HG03039 (cell line): ENCODE results near the gene F2RL2.

Source experiments
- ATAC-seq: cut with Tn5 transposase; IDR thresholded peaks from one replicate; pipeline ENCODE4 v1.9.1; 2021; ENCODE audit warnings: mild to moderate bottlenecking, moderate library complexity; ENCODE audit not compliant: unreplicated experiment

The F2RL2 gene

DNA sequence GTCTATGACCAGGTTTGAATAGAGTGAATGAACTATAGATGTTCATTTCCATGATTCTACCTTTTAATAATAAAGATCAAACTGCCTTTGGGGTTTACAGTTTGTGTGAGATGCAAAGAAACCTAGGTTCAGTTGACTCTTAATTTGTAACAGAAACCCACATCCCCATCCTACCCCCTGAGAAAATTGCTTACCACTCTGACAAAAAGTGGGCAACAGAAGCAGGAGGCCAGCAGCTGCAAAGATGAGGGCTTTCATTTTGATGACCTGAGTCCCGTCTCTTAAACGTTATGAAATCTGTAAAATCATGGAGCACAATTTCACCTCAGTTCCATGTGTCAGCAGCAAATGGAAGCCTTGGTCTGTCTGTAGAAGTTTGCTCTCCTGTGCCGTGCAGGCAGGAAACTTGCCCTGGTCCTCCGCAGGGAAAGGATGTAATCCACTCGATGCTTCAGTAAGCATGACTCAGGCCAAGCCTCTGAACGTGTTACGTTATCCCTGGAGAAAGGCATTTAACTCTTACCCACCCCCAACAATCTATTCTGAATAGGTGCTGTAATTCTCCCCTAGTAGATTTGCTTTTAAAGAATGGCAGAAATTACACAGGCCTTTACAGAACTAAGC is at the start of gene F2RL2:
TSS of gene F2RL2 (minus strand) at position 431 of the 624 bp plus-strand sequence. CDS start at position 258, 173 bp downstream.
- ATAC-seq = no peak

DNA sequence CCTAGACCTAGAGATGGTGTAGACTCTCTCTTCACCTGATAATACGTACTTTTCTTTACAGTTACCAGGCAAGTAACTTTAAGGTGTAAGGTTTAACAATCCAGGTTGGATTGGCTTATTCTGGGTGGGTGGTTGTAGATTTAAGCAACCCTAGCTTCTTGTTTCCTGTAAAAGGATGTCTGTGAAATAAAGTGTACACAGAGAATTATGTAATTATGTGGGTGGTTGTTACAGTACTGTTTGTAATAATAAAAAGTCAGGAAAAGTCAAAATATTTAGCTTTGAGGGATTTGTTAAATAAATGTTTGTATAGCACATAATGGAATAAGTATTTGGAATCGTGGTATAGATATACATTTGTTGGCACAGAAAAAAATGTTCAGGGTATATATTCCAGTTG is 49.0 kb upstream of the F2RL2 start:
- no peak for ATAC-seq

GRCh38 chr5:76670508-76670907 is 47.3 kb upstream of the F2RL2 start:
- no peak for ATAC-seq

DNA sequence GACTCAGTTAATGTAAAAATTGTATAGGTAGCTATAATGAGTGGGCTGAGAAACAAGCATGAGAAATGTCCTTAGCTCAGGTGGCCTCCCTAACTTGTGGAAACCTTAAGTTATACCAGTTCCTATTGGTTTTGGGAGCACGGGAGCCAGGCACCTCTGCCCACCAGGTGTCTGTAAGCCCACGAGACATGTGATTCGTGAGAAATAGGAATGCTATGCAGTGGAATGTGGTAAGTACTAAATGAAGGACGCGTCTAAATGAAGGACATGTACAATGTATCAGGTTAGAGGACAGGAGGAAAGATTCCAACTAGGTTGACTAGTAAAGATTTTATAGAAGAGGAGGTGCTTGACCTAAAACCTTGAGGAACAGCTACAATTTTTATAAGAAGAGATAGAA is 46.0 kb upstream of the F2RL2 start:
- no peak for ATAC-seq

GRCh38 chr5:76667495-76667894 is 44.3 kb upstream of the F2RL2 start:
- ATAC-seq = no peak

DNA sequence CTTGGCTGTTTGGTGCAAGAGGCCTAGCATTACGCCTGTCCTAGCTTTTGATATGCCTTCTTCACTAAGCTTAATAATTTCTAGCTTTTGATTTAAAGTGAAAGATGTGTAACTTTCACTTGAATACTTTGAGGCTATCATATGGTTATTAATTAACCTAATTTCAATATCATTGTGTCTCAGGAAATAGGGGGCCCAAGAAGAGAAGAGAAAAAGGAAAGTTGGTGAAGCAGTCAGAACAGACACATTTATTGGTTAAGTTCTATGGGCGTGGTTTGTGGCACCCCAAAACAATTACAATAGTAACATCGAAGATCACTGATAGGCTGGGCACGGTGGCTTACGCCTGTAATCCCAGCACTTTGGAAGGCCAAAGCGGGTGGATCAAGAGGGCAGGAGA is 40.9 kb upstream of the F2RL2 start:
- ATAC-seq = no peak

DNA sequence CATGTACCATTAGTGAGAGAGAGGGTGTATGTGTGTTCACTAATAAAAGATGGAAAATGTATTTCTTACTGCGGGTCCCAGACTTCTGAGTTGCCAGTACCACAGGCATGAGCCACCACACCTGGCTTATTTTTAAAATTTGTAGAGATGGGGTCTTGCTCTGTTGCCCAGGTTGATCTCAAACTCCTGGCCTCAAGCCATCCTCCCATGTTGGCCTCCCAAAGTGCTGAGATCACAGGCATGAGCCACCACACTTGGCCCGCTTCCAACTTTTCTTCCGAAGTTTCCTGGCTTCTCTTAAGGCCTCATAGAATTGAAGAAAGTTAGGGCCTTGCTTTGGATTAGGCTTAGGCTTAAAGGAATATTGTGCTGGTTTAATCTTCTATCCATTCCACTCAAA is 40.4 kb upstream of the F2RL2 start:
- no peak for ATAC-seq

DNA sequence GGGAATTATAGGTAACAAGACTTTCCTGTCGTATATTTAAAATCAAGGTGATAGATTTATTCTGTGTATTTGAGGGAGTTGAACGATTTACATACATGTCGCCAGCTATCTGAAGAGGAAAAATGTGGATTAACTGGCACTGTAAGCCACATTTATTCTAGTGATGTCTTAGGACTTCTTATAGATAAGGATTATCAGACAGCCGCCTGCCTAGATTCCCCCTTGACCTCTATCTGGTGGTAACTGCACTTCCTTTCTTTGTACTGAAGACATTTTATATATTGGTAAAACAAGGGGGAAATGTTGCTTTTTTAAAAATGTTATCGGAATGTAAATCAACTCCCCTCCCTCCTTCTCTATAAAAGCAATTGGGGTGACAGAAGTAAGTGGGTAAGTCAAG is 39.3 kb upstream of the F2RL2 start:
- ATAC-seq = no peak

DNA sequence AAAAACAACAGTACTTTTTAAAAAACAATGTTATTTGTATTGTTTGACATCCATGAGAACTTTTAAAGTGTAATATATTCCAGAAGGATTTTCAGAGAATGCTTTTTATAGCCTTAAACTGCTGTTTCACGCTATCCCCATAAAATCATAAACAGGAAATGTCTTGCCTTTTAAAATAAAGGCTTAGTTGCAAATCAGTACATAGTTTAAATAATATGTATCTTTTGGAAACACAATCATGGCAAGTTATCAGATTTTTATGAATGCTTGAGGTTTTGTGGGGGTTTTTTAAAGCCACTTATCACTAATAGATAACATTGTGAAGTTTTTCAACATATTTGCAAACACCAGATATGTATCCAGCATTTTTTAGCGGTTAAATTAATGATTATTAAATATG is 37.2 kb upstream of the F2RL2 start:
- no peak for ATAC-seq

GRCh38 chr5:76657683-76658311 is 34.6 kb upstream of the F2RL2 start:
- ATAC-seq = no peak

DNA sequence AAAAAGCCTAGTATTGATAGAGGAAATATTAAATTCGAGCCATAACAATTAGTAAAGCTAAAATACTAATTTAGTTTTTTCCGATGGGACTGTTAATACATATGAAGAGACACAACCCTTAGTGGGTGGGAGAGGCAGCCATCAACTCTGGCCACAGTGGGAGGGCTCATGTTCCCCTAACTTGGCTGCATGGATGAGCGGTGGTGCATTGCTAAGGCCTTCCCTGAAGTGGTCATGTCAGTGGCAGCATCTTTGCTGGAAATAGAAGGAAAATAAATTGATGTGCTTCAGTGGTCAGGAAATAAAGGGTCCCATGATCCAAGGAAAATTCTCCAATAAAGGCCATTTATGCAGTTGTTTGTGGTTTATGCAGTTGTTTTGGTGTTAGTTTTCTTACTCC is 33.9 kb upstream of the F2RL2 start:
- no peak for ATAC-seq

- no peak for ATAC-seq
Measured at GRCh38 chr5:76652809-76653414, 29.7 kb upstream of the F2RL2 start.

- ATAC-seq = no peak
Measured at GRCh38 chr5:76649140-76649539, 25.9 kb upstream of the F2RL2 start.

DNA sequence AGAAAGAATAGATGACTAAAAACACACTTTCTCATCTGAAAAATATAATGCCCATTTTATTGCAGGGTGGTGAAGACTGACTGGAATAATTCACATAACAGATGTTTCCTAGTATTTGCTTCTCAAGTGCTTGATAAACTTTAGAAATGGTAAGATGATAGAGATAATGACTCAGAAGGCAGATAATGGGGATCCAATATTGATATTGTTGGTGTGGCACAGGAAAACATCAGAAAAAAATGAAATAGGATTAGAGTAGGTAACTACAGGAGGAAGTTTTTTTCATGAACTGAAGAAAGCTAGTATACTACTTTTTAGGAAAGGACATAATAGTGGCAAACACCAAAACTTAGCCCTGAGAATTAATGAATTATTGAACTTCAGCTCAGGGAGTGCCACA is 20.2 kb upstream of the F2RL2 start:
- ATAC-seq = no peak

GRCh38 chr5:76642390-76643040 is 19.3 kb upstream of the F2RL2 start:
- ATAC-seq = no peak

DNA sequence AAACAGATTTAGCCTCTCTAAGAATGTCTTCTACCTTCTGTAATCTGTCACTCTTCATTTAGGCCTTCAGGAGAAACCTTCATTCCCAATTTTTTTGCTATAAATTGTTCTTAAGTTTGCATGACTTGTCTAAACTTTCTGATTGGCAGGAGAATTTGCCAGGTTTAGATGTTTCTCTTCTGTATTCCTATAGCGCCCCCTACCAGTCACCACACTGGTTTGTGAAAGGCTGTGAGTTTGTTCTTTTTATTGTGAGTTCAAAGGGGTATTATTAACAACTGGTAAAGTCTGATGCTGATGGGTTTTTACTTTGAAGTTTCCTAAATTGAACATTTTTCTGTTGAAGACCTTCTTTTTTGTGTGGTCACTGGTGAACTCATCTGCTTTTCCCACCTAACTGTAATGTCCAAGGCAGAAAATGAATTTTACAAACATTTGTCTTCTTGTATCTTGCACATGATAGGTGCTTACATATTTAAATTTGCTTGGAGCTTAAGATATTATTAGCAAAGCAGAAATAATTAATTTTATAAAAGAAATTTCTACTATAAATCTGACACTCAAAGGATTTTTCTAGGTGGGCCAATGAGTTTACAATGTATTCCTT is 18.4 kb upstream of the F2RL2 start:
- no peak for ATAC-seq

DNA sequence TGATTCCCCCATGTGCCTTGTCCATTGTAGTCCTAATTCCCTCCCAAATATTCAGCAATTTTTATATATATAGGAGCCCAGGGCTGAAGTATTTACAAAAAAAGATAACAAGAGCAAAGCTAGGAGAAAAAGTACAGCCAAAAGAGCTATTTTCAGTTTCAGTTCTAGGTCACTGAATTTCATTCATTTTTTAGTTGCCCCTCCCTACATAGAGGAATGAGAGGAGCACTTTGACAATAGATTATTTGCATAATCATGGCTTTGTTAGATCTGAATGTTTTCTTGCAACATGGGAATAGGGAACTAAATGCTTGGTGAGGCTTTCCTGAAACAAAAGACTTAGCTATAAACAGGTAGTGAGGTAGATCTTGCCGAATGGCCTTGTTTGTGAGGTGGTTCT is 15.3 kb upstream of the F2RL2 start:
- peak; percentile 62 for ATAC-seq

GRCh38 chr5:76637490-76637889 is 14.3 kb upstream of the F2RL2 start:
- ATAC-seq = no peak

DNA sequence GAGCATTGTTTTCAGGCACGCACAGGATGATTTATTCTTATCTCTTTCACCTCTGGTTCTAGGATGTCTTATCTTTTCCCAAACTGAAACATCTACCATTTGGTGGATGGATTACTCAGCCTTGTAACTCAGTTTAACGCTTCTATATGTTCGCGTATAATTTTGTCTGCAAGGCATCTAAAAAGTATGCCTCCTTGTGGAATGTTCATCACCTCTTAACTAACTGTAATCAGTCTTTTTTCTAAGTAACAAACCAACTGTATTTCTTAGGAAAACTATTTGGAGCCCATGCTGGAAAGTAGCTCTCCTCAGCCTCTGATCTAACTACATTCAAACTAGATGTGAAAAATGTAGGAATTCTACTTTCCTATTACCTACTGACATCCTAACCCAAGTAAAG is 11.5 kb upstream of the F2RL2 start:
- ATAC-seq = no peak

DNA sequence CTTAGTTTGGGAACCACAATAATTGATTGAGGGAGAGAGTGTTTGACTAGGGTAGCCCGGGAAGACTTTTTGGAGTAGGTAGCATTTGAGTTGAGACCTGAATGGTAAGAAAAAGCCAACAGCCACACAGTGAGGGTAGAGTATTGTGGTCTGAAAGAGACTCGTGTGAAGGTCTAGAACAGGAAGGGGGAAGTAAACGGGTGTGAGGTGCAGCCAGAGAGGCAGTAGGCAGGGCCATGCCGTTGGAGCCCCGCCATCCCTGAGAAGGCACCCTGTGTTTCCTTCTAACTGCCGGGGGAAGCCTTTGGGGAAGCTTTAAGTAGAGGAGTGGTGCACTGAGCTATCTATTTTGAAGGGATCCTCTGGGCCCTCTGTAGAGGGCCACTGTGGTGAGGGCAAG is 3.5 kb upstream of the F2RL2 start:
- no peak for ATAC-seq

- ATAC-seq = no peak
Measured at GRCh38 chr5:76625087-76625815, 2.0 kb upstream of the F2RL2 start.
